NK-92 treated with Interleukin-12 subunit alpha and Interleukin-12 subunit beta, amount 100 ng/mL, for 24 hours (cell line): ENCODE results near the gene DNLZ.
"Not testable (repeated sequence)": the region's sequence is repeated elsewhere in the genome, so short reads cannot be mapped to it uniquely, and the experiment has no call there.

Experiments used
- DNase-seq: peaks from one replicate; lab custom pipeline; 2025; lab: John Stamatoyannopoulos, UW

Gene DNLZ

GRCh38 chr9:136359774-136360718, 3.5 kb downstream of the DNLZ start:
- DNase-seq = no peak

GRCh38 chr9:136358888-136359287, 4.7 kb downstream of the DNLZ start:
- DNase-seq = no peak

- DNase-seq = no peak
Observed at GRCh38 chr9:136358016-136358415, 5.5 kb downstream of the DNLZ start.

- no peak for DNase-seq
Observed at GRCh38 chr9:136357202-136357725, 6.3 kb downstream of the DNLZ start.

GRCh38 chr9:136355616-136356557, 7.7 kb downstream of the DNLZ start:
- no peak for DNase-seq

- DNase-seq = no peak
Observed at GRCh38 chr9:136354592-136355085, 8.9 kb downstream of the DNLZ start.

GRCh38 chr9:136353757-136354488, 9.6 kb downstream of the DNLZ start:
- DNase-seq = no peak

- no peak for DNase-seq
Observed at GRCh38 chr9:136353088-136353487, 10.5 kb downstream of the DNLZ start.

- no peak for DNase-seq
Observed at GRCh38 chr9:136352682-136353081, 10.9 kb downstream of the DNLZ start.

- not testable (repeated sequence) for DNase-seq
Observed at GRCh38 chr9:136351868-136352267, 11.7 kb downstream of the DNLZ start.

GRCh38 chr9:136351252-136351800, 12.2 kb downstream of the DNLZ start:
- no peak for DNase-seq

- no peak for DNase-seq
Observed at GRCh38 chr9:136349546-136349945, 14.0 kb downstream of the DNLZ start.

- DNase-seq = no peak
Observed at GRCh38 chr9:136348691-136349090, 14.9 kb downstream of the DNLZ start.

- DNase-seq = no peak
Observed at GRCh38 chr9:136347472-136348256, 15.9 kb downstream of the DNLZ start.

GRCh38 chr9:136346927-136347465, 16.5 kb downstream of the DNLZ start:
- no peak for DNase-seq

GRCh38 chr9:136346157-136346481, 17.4 kb downstream of the DNLZ start:
- DNase-seq = no peak

GRCh38 chr9:136345281-136346156, 18.0 kb downstream of the DNLZ start:
- no peak for DNase-seq

- DNase-seq = no peak
Observed at GRCh38 chr9:136344544-136345280, 18.8 kb downstream of the DNLZ start.

GRCh38 chr9:136343884-136344269, 19.7 kb downstream of the DNLZ start:
- no peak for DNase-seq
